GM23248 (cell line): ENCODE measurements around the gene GLYR1.

Experiments used
- EZH2 ChIP-seq: fragments of 200-600 bp; sonication (generic); IDR thresholded peaks from 2 replicates; pipeline ENCODE4 v1.6.1; 2018; ENCODE audit warnings: antibody characterized with exemption, mild to moderate bottlenecking; ENCODE audit not compliant: insufficient read depth, poor library complexity, severe bottlenecking
- EZH2phosphoT487 ChIP-seq: fragments of 200-600 bp; sonication (generic); IDR thresholded peaks from 2 replicates; pipeline ENCODE4 v1.6.1; 2018; ENCODE audit warnings: antibody characterized with exemption, moderate library complexity, mild to moderate bottlenecking, low read depth; ENCODE audit not compliant: insufficient read depth

GRCh38 chr16:4892361-4893102, 45.4 kb upstream of the GLYR1 start:
- TF ChIP-seq EZH2 (no peak), EZH2phosphoT487 (no peak)
